Renal pelvis (tissue), 4 donors: ENCODE data around the gene RAPGEF5. TPM values are rescaled to one million over a fixed set of nuclear protein-coding genes. Genes with fewer than 3 reads are reported as not detected.

Source experiments
- DNase-seq: peaks from one replicate; pipeline ENCODE4 v3.0.0-alpha.2; 2013
- polyA plus RNA-seq, 3 donors: library from polyadenylated mRNA; unstranded; fragments of 120-200 nt; gene quantifications; one replicate each; pipeline ENCODE4 v1.2.1, GENCODE V29; 2013; ENCODE audit not compliant: insufficient read length in 3 of 3

The RAPGEF5 gene
- polyA plus RNA-seq, 3 donors: 32.0 to 38.6 (median 33.1) TPM

- peak; percentile 64 for DNase-seq
Observed at GRCh38 chr7:22193450-22193983, 163.4 kb downstream of the RAPGEF5 start.

- no peak for DNase-seq
Observed at GRCh38 chr7:22192801-22193200, 164.2 kb downstream of the RAPGEF5 start.

DNA sequence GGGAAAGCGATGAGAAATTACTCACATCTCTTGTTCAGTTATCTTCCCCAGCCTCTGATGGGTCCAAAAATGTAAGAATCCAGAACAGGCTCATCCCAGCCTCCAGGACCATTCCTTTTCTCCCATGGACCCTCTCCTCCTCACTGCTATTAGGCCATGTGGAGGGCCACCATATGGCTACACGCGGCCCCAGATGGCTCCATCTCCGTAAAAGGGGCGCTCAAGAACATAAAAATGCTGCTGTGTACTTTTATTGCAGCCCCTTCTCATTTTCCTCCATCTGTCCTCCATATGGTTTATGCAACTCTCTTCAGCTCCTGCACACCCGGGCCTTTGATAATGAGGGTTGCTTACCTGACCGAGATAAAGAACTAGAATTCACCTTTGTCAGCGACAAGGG, 166.2 kb downstream of the RAPGEF5 start:
- DNase-seq: no peak

DNA sequence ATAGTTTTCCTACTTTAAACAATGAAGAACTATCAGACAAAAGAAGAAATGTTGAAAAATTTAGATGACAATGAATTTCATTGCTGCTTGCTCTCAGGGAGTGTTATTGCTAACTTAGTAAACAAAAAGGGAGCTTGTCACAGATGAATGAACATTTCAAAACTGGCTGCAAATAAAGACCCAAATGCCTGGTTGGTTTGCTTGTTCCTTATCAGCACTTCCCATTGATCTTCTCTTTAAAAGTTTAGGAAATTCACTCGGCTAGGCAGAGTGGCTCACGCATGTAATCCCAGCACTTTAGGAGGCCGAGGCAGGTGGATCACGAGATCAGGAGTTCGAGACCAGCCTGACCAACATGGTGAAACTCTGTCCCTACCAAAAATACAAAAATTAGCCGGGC, 167.2 kb downstream of the RAPGEF5 start:
- DNase-seq: no peak

- no peak for DNase-seq
Observed at GRCh38 chr7:22189230-22189629, 167.7 kb downstream of the RAPGEF5 start.

GRCh38 chr7:22187691-22188348, 169.1 kb downstream of the RAPGEF5 start:
- no peak for DNase-seq

GRCh38 chr7:22185559-22185958, 171.4 kb downstream of the RAPGEF5 start:
- no peak for DNase-seq

GRCh38 chr7:22184549-22185199, 172.3 kb downstream of the RAPGEF5 start:
- no peak for DNase-seq

GRCh38 chr7:22183522-22184280, 173.3 kb downstream of the RAPGEF5 start:
- no peak for DNase-seq

DNA sequence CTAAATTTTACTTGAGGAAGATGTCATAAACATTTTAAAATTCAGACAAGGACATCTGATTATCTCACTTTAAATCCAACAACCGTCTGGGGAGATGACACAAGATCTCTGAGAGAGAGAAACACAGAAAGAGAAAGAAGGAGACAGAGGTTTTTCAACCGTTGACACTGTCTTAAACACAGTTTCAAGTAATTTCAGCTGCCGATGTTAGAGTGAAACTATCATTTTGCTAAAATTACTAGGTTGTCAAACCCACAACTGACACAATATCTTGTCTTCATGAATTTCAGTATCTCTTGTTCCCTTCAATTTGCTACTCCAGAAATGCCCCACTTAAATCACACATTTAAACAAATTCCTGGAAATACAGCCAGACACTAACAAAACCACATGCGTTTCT, 174.8 kb downstream of the RAPGEF5 start:
- DNase-seq: no peak

GRCh38 chr7:22181663-22182062, 175.3 kb downstream of the RAPGEF5 start:
- DNase-seq: no peak

DNA sequence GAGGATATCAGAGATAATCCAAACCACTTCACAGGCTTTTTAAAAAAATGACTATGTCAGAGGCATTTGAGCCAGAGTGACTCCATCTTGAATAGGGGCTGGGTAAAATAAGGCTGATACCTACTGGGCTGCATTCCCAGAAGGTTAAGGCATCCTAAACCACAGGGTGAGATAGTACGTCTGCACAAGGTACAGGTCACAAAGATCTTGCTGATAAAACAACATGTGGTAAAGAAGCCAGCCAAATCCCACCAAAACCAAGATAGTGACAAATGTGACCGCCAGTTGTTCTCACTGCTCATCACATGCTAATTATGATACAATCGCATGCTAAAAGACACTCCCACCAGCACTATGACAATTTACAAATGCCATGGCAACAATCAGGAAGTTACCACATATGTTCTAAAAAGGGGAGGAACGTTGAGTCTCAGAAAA, 177.5 kb downstream of the RAPGEF5 start:
- DNase-seq: no peak

DNA sequence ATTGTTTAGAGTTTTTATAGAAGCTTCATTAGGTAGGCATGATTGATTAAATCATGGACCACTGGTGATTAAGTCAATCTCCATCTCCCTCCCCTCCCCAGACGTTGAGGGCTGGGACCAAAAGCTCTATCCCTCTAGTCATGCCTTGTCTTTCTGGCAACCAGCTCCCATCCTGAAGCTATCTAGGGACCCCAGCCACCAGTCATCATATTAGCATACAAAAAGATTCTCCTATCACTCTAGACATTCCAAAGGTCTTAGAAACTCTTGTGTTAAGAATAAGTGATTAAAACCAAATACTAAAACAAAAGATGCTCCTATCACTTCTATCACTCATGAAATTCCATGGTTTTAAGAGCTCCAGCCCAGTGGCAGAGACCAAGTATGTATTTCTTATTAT, 178.2 kb downstream of the RAPGEF5 start:
- no peak for DNase-seq

GRCh38 chr7:22176791-22177412, 180.1 kb downstream of the RAPGEF5 start:
- no peak for DNase-seq

- no peak for DNase-seq
Observed at GRCh38 chr7:22174574-22174953, 182.4 kb downstream of the RAPGEF5 start.

- DNase-seq: no peak
Observed at GRCh38 chr7:22173685-22174573, 183.0 kb downstream of the RAPGEF5 start.

- no peak for DNase-seq
Observed at GRCh38 chr7:22168129-22168634, 188.8 kb downstream of the RAPGEF5 start.

GRCh38 chr7:22167482-22167881, 189.5 kb downstream of the RAPGEF5 start:
- no peak for DNase-seq

DNA sequence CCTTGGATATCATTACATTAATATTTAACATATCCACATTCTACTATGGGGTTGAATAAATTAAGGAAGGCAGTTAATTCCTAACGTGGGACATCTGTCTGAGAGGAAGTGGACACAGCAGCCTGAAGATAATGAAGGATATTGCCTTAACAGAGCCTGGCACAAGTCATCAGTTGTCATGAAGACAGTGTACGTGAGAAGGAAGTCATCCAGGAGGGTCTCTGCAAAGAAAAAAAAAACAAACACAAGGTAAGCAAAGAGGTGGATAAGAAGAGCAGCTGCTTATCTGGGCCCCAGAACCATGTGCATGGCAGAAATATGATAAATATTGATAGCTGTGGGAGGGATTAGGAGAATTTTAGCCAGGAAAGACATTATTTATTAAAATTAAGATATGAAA, 190.0 kb downstream of the RAPGEF5 start:
- no peak for DNase-seq

- no peak for DNase-seq
Observed at GRCh38 chr7:22159341-22159740, 197.6 kb downstream of the RAPGEF5 start.

DNA sequence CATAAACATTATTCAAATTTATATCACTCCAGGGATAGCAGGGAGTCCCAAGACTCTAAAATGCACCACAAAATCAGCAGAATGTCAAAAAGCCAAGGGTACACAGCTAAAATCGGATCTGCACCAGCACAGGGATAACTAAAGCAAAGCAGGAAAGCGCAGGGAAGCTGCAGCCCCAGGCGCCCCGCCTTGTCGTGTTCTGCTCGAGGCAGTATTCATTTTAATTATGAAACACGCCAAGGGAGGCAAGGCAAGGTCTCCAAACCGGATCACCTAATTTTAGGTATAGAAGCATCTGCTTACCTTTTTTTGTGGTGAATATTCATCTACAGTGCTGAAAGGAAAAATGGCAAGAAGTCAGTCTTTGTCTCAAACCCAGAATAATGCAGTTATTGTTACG, 199.4 kb downstream of the RAPGEF5 start:
- no peak for DNase-seq
